Right cardiac atrium (tissue), 5 donors: Measurements from ENCODE around the gene SERPINB5. TPM values are rescaled to one million over a fixed set of nuclear protein-coding genes. Genes with fewer than 3 reads are reported as not detected.
A peak's percentile ranks its signal among the peaks of the same experiment; 100 is the strongest.

ENCODE experiments used
- ATAC-seq, 2 donors: fragments of 200-7000 bp; cut with Tn5 transposase; one replicate each; pipeline versions ENCODE4 v1.8.0 to v1.9.1; 2020; ENCODE audit warnings: moderate library complexity in 2 of 2, mild to moderate bottlenecking in 1 of 2
- DNase-seq, 3 donors: peaks; one replicate each; pipeline ENCODE4 v3.0.0-alpha.2; 2020
- H3K27ac ChIP-seq: one replicate; pipeline ENCODE4 v1.5.1; 2013; ENCODE audit warnings: mild to moderate bottlenecking, low read length, control low read depth, moderate library complexity
- H3K27me3 ChIP-seq: one replicate; pipeline ENCODE4 v1.6.1; 2013; ENCODE audit not compliant: control insufficient read depth, insufficient read depth
- H3K4me1 ChIP-seq: one replicate; pipeline ENCODE4 v1.6.1; 2013; ENCODE audit warnings: low read length; ENCODE audit not compliant: control insufficient read depth, insufficient read depth
- H3K4me3 ChIP-seq: one replicate; pipeline ENCODE4 v1.5.1; 2013; ENCODE audit warnings: low read length, control low read depth
- H3K9me3 ChIP-seq: one replicate; pipeline ENCODE4 v1.6.1; 2013; ENCODE audit warnings: low read length; ENCODE audit not compliant: control insufficient read depth
- WGBS: extraction: QIAGEN DNeasy Blood & Tissue Kit; methylation state at CpG from one replicate; pipeline ENCODE4 v1.1.7; 2013; 5-methylcytosine and 5-hydroxymethylcytosine counted together
- intact Hi-C, 4 donors: fragments of 100-400 bp; cut with DNase I; formaldehyde crosslinking; loops; one replicate each; pipeline versions ENCODE4 v1.11.0 to v1.14.0; 2022 to 2023
- polyA plus RNA-seq: library from polyadenylated mRNA; stranded (reverse); fragments of 200-250 nt; gene quantifications from one replicate; pipeline ENCODE4 v1.2.3, GENCODE V29; 2013
- total RNA-seq, 4 donors: library from RNA; stranded (reverse); fragmentation: NEBNext Ultra II Directional; extraction: Animal tissue kit (Norgen Biotek cat#: 25700); gene quantifications; one replicate each; pipeline ENCODE4 v1.2.1, GENCODE V29; 2021
- donor health status: healthy with polysubstance abuse.
- donor health status: DM: no; HTN: yes; CAD: no.
- donor health status: DM: no; HTN: no; CAD: no.
- donor health status: DM: no; HTN: yes; CAD: no; lungs with severe emphysema.
- donor health status: DM: yes; HTN: yes; CAD: no.

Gene SERPINB5
- total and polyA plus RNA-seq, 5 donors: not detected

DNA sequence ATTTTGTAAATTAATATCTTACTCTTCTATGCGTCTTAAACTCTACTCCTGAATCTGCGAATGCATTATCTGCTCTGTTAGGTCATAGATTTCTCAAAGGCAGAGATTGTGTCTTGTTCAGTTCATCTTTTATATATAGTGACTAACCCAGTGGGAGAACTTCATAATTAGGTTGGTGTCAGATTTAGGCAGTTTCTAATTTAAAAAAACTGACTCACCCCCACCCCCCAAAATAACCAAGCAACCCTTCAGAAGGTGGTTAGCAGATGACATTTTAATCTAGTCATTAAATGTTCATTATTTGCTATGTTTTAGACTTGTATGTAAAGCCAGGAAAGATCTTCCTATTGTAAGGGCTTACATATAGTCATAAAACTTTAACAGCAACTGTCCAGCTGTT, 75.8 kb downstream of the SERPINB5 start:
- ATAC-seq: no peak
- H3K9me3 ChIP-seq: no peaks in the 10 kb centered on the region
- no peaks in the 10 kb centered on the region for H3K27me3 ChIP-seq
- peaks cover 3% of the 10 kb centered on the region for H3K4me1 ChIP-seq
- intact Hi-C loops: no loop called here
- no peak overlapping the region for H3K4me3 ChIP-seq
- no peak for DNase-seq
- WGBS: 86% methylated on average over 2 of the region's 2 CpGs
- no peak overlapping the region for H3K27ac ChIP-seq

DNA sequence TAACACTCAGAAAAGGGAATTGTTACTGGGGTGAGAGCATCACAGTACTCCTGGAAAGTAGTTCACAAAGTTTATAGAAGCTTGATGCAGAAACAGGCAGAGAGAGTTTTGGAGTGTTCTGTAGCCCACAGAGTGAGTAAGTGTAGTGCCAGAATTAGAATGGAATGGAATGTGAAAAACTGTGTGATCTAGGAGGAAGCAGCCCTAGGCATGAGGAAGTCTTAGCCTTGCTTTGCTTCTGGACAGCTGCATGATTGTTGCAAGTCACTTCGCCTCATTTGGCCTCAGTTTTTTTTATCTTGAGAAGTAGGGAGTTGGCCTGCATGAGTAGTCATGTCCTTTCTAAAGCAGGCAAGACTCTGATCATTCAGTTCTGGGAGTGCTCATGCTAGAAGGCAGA, 76.3 kb downstream of the SERPINB5 start:
- no peaks in the 10 kb centered on the region for H3K9me3 ChIP-seq
- no peak overlapping the region for H3K4me3 ChIP-seq
- peak in 1 of 3 donors; percentile 41 for DNase-seq
- intact Hi-C loops: no loop called here
- no peak overlapping the region for H3K27ac ChIP-seq
- WGBS: 6% methylated on average over 1 of the region's 1 CpG
- no peaks in the 10 kb centered on the region for H3K27me3 ChIP-seq
- peak; percentile 82 to 92 for ATAC-seq
- peaks cover 3% of the 10 kb centered on the region for H3K4me1 ChIP-seq

Other genes starting within 250 kb of the SERPINB5 start
- 1 to 10 TPM; 3.5 to 7.7 (median 4.3) TPM for gene BCL2, start 157.2 kb upstream of the SERPINB5 start, total RNA-seq
- 2.7 TPM for gene BCL2, start 157.2 kb upstream of the SERPINB5 start, polyA plus RNA-seq
- 10 to 100 TPM; 46.9 to 49.9 (median 49.0) TPM for gene KDSR, start 109.8 kb upstream of the SERPINB5 start, total RNA-seq
- gene KDSR, start 109.8 kb upstream of the SERPINB5 start, polyA plus RNA-seq: 21.8 TPM
- gene VPS4B, start 54.5 kb upstream of the SERPINB5 start, total RNA-seq: 10 to 100 TPM; 21.4 to 28.8 (median 27.5) TPM
- 8.0 TPM for gene VPS4B, start 54.5 kb upstream of the SERPINB5 start, polyA plus RNA-seq
- gene SERPINB12, start 65.4 kb downstream of the SERPINB5 start, total RNA-seq: not detected
- gene SERPINB12, start 65.4 kb downstream of the SERPINB5 start, polyA plus RNA-seq: not detected
- not detected for gene SERPINB13, start 110.4 kb downstream of the SERPINB5 start, total RNA-seq
- not detected for gene SERPINB13, start 110.4 kb downstream of the SERPINB5 start, polyA plus RNA-seq
- not detected for gene SERPINB4, start 167.3 kb downstream of the SERPINB5 start, total RNA-seq
- not detected for gene SERPINB4, start 167.3 kb downstream of the SERPINB5 start, polyA plus RNA-seq
- gene SERPINB3, start 184.9 kb downstream of the SERPINB5 start, total RNA-seq: not detected
- gene SERPINB3, start 184.9 kb downstream of the SERPINB5 start, polyA plus RNA-seq: not detected
- not detected for gene SERPINB11, start 226.0 kb downstream of the SERPINB5 start, total RNA-seq
- gene SERPINB11, start 226.0 kb downstream of the SERPINB5 start, polyA plus RNA-seq: not detected